Colon (tissue), 2 donors: Measurements from ENCODE around the gene PIAS4.
"Not testable (repeated sequence)": the region's sequence is repeated elsewhere in the genome, so short reads cannot be mapped to it uniquely, and the experiment has no call there.

Source experiments
- FAIRE-seq: peaks from 2 replicates; lab custom pipeline; 2012; peaks lifted over from hg19 to GRCh38; lab: Jason Lieb, UNC
- donor health status: control.
- donor health status: control.

Gene PIAS4

DNA sequence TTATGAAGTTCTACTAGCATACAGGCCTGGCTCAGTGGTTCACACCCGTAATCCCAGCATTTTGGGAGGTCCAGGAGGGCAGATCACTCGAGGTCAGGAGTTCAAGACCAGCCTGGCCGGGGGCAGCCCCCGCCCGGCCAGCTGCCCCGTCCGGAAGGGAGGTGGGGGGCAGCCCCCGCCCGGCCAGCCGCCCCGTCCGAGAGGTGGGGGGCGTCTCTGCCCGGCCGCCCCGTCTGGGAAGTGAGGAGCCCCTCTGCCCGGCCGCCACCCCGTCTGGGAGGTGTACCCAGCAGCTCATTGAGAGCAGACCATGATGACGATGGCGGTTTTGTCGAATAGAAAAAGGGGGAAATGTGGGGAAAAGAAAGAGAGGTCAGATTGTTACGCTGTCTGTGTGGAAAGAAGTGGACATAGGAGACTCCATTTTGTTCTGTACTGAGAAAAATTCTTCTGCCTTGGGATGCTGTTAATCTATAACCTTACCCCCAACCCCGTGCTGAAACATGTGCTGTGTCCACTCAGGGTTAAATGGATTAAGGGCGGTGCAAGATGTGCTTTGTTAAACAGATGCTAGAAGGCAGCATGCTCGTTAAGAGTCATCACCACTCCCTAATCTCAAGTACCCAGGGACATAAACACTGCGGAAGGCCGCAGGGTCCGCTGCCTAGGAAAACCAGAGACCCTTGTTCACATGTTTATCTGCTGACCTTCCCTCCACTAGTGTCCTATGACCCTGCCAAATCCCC, 8.7 kb upstream of the PIAS4 start:
- FAIRE-seq: not testable (repeated sequence)

- not testable (repeated sequence) for FAIRE-seq
Measured at GRCh38 chr19:4000798-4001197, 6.7 kb upstream of the PIAS4 start.

GRCh38 chr19:4005436-4005835, 2.1 kb upstream of the PIAS4 start:
- FAIRE-seq: not testable (repeated sequence)

DNA sequence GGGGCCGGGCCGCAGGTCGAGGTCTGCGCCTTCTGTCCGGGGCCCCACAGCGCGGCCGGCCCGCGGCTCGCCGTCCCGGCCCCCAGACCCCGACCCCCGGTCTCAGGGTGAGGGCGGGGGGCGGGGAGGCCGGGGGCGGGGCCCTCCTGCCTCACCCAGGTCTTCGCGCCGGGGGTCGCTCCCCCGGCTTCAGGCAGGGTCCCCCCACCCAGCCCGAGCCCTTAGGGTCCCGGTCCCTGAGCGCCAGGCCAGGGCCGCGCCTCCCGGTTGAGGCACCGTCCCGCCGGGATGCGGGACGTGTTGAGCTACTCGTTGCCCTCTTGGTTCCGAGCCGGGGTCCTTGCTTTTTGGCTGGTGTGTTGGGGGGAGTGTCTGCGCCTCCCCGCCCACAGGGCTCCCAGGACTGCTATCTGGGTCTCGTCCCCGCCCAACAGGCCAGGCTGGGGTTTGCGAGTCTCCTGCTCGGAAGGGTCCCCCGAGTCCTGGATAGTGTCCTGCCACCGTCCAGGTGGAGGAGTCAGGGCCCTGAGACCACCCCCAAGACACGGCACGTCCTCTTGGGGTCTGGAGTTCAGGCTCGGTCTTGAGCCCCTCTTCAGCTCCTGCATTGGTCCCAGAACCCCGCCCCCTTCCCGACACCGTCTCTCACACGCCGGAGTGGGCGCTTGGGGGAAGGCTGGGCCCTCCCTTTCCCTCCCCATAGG, 452 bp downstream of the PIAS4 start:
- FAIRE-seq: no peak

DNA sequence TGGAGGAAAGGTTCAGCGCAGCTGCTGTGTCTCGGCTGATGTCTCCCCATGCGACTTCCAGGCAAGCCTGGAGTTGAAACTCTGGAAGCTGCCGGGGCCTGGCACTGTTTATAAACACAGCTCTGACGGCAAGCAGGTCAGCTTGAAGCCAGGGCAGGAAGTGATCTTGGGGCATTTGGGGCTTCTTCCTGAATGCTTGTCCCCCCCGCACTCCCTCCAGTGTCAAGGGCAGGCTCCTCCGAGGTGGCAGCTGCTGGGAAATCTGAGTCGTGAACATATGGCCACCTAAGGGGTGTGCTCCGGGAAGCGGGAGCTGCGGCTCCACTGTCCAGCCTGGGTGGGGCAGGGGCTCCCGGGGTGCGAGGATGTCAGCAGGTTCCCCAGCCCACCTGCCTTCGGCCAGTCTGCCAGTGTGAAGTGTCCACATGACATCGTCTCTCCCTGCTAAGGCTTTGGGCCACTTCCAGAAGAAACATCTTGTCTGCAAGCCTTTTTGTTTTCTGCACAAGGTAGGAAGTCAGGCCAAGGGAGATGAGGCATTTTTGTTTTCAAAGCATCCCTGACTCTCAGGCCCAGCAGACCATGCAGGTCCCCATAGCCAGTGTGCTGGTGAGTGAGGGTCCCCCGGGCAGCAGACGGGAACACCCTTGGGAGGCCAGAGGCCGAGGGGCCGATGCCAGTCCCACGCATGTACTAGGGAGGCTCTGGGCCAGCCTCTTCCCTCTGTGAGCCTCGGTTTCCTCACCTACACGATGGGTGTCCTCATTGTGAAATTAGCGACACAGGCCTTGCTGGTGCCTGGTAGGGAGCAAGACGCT, 2.7 kb downstream of the PIAS4 start:
- no peak for FAIRE-seq

- FAIRE-seq: no peak
Measured at GRCh38 chr19:4010808-4011110, 3.2 kb downstream of the PIAS4 start.

GRCh38 chr19:4011430-4011829, 3.9 kb downstream of the PIAS4 start:
- FAIRE-seq: not testable (repeated sequence)

DNA sequence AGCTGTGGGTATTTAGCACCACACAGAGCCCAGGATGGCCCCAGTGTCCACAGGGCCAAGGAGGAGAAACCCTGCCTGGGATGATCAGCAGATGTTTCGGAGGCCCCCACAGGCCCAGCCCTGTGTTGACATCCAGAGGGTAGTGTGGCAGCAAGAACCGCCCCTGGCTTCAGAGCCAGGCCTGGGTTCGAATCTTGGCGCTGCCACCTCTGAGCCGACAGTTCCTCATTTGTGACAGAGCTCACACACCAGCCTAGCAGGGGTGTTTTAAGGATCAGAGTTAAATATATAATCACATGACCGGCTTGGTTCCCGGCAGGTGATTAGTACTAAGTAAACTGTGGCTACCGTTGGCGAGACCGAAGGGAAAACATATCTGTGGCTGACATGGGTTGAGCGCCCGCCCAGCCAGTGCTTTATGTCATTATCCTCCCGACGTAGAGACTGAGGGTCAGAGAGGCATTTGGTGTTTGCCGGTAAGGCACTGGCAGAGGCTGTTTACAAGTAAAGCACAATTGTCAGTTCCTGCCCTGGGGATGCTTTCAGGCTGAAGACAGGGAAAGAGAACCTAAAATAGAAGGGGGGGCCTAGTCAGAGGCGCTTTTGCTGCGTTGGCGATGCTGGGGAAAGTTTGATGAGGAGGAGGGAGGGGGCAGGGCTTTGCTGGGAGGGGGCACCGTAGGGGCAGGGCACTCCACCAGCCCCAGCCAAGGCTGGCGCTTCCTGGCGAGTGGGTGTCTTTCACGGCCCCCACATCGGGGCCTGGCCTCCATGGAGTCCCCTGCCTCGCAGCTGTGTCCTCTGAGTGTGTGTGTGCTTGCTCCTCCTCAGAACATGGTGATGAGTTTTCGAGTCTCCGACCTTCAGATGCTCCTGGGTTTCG, 4.8 kb downstream of the PIAS4 start:
- no peak for FAIRE-seq

- FAIRE-seq: no peak
Measured at GRCh38 chr19:4012975-4013634, 5.6 kb downstream of the PIAS4 start.

DNA sequence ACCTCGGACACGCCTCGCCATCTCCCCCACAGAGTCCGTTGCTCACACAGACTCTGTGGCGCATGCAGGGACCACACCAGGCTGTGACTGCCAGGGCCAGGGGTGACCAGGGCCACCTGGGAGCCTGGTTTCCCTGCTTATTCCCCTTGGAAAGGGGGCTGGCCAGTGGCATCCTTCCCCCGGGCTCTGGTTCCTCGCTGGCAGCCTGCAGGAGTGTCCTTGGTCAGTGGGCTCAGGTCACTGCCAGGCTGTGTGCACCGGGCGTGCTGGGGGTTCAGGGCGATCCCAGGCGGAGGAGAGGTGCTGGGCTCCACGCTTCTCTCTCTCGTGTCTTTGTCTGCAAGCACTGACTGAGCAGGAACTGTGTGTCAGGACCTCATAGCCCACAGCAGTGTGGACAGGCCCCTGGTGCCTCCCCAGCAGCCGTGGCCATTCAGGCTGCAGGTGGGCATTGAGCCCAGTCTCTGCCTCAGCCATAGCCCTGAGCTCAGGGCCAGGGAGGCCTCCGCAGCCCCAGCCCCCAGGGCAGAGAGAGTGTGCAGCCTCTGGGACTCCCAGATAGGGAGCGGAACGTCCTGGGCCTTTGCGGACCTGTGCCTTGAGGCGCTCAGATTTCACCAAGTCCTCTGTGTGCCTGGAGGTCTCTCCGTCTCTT, 6.5 kb downstream of the PIAS4 start:
- no peak for FAIRE-seq

DNA sequence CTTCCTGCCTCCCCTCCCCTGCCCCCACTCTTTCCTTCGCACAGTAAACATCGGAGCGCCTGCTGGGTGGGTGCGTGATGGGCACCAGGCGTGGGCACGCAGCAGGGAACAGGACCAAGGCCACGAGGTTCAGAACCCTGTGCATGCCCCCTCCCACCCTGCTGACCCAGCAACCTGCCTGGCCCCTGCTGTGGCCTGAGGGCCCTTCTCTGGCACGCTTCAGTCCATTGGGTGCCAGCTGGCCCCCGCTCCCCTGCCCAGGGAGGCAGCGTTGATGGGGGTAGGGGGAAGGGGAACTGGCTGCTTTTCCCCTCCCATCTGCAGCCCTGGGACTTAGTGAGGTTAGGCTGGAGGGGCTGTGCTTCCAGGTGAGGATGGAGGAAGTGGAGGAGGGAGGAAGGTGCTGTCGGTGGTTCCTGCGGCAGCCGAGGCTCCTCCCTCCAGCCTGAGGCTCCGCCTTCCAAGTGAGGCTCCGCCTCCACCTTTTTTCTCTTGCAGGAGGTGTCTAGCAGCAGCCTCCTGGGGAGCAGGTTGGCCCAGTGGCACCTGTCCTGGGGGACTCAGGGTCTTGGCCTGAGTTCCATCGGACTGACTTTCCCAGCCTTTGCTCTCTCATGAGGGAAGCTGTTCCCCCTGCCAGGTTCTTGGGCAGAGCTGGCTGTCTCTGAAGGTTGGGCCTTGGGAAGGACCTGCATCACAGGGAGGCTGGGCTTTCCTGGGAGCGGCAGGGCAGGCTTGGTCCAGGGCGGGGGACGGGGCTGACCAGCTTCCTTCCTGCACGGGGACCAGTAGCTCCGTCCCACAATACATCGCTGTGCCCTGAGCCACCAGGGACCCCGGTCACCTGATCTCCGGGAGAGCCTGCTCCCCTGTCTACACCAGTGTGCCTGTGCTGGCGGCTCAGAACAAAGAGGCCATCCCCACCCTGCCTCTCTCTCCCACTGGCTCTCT, 7.3 kb downstream of the PIAS4 start:
- no peak for FAIRE-seq

DNA sequence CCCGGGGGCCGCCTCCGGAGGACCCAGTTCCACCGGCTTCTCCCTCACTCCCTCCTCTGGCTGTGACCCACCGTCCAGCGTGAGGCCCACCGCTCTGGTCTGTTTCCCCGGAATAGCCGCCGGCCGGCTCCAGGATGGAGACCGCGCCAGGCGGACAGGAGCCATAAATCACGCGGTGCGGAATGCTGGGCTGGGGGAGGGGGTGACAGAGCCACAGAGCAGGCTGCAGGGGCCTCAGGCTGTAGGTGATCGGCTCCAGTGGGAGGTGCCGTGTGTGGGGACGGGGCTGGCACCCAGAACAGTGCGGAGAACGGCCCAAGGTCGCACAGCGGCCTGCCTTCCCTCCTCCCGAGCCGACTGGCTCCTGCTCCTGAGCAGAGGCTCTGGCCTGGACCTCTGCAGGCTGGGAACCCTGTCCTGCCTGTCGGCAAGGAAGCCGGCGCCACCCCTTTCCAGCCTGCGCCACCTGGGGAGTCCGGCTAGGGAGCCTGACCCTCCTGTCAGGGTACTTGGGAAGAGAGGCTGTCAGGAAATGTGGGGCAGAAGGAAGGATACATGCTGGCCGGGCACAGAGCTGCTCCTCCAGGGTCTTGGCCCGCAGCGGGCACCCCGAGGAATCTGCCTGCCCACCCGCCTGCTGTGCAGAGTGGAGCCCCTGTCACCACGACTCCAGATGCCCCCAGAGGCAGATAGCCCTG, 8.3 kb downstream of the PIAS4 start:
- no peak for FAIRE-seq

DNA sequence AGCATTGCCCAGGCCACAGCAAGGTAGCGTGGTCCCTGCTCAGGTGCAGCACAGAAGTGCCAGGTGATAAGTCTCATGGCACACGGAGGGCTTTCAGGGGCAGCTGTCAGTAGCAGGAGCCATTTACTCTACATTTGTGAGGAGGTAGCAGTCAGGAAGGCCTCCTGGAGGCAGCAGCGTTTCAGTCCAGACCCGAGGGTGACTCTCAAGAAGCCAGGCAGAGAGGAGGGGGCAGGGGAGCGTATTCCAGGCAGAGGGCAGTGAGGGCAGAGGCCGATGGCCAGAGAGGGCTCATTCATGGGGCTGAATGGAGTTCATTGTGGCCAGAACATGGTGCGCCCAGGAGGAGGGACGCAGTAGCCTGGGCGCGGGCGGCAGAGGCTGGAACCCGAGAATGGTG, 8.9 kb downstream of the PIAS4 start:
- no peak for FAIRE-seq

- FAIRE-seq: no peak
Measured at GRCh38 chr19:4016903-4017638, 9.5 kb downstream of the PIAS4 start.

DNA sequence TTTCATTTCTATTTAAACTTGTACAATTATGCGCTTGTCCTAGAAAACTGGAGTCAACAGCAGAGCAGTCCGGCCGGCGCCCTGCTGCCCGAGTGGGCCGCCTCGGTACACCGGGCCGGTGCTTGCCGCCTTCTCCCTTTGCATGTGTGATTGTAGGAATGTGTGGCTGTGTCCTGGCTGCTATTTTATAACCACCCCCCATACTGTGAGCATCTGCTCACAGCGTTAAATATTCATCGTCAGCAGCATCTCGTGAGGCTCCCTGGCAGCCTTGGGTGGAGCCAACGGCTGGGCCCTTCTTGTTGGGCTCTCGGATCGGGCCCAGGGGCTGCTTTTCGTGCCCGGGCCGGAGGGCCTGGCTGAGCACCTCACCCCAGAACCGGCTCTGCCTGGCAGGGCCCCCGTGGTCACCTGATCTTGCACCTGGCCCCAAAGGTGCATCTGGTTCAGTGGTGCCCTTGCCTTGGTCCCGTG, 10.6 kb downstream of the PIAS4 start:
- FAIRE-seq: no peak

DNA sequence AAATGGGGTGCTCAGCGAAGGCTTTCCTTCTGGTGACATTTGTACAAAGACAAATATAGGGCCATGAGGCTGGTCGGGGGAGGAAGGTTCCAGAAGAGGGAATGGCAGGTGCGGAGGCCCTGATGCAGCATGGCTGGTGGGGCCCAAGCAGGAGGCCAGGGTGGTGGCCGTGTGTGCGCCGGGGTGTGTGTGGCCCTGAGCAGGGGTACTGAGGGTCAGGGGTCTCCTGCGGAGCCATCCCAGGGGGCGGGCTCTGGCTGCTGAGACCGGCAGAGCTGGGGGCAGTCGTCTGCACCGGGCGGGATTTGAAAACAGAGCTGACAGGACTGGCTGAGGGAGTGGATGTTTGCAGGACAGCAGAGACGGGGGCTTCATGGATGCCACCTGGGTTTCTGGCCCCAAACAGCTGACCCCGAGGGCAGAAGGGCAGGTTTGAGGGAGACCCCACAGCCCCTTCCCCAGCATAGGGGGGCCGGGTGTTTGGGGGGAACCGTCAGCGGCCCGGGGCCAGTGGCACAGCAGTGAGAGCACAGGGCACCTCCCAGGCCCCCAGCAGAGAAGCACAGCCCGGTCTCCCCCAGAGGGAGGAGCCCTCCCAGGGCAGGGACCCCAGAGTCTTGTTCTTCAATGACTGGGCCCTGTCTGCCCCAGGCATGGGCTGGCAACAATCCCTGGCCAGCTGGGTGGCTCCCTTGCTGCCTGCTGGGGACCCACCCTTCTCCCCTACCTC, 11.4 kb downstream of the PIAS4 start:
- FAIRE-seq: no peak

DNA sequence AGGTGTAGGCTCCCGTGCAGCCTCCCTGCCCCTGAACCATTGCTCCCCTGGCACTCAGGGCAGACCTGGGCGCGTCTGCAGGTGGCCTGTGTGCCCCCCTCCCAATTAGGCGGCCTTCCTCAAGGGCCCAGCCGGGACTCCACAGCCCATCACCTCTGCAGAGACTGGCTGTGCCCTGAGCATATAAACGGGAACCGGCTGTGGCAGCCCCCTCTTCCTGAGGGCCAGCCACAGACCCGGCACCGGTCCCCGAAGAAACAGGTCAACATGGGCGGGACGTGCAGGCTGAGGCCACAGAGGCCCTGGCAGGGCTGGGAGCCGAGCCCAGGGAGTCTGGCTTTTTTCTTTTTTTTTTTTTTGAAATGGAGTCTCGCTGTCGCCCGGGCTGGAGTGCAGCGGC, 12.0 kb downstream of the PIAS4 start:
- no peak for FAIRE-seq
